DMS79 (cell line): ENCODE results near the gene L3MBTL4.
"Not testable (repeated sequence)": the region's sequence is repeated elsewhere in the genome, so short reads cannot be mapped to it uniquely, and the experiment has no call there.

Source experiments
- DNase-seq: peaks from one replicate; lab custom pipeline; 2025; lab: John Stamatoyannopoulos, UW

The L3MBTL4 gene

DNA sequence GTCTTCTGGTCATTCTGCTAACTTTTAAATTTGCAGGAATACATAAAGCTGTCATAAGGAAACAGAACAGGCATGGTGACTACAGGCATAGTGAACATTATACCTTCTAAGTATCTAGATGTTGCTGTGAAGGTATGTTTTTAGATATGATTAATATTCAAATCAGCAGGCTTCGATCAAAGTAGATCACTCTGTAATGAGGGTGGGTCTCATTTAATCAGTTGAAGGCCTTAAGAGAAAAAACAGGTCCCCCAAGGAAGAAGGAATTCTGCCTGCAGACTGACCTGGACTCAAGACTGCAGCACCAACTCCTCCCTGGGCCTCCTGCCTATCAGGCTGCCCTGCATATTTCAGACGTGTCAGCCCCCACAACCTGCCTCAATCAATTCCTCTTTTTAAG, 104.0 kb downstream of the L3MBTL4 start:
- no peak for DNase-seq

- no peak for DNase-seq
Measured at GRCh38 chr18:6297875-6298274, 116.8 kb downstream of the L3MBTL4 start.

- no peak for DNase-seq
Measured at GRCh38 chr18:6294148-6294784, 120.4 kb downstream of the L3MBTL4 start.

- DNase-seq: no peak
Measured at GRCh38 chr18:6289843-6290242, 124.9 kb downstream of the L3MBTL4 start.

- DNase-seq: no peak
Measured at GRCh38 chr18:6286585-6286984, 128.1 kb downstream of the L3MBTL4 start.

DNA sequence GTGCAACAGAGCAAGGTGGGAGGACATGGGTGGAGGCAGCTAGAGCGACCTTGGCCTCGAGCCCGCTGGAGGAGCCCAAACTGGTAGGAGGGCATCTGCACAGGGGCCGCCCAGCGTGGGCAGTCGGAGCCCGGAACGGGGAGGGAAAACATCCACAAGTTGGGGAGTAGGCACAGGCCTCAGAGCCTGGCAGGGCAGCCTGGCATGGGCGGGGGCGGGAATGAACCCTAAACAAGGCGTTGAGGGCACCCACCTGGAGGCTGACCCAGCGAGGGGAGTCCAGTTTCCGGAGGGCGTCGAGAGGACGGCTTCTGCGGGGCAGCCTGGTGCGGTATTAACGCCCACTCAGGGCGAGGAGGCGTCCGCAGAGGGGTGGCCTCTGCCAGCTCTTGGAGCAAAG, 129.9 kb downstream of the L3MBTL4 start:
- DNase-seq: no peak

GRCh38 chr18:6284300-6284699, 130.4 kb downstream of the L3MBTL4 start:
- DNase-seq: no peak

GRCh38 chr18:6281874-6282273, 132.8 kb downstream of the L3MBTL4 start:
- no peak for DNase-seq

- no peak for DNase-seq
Measured at GRCh38 chr18:6280211-6280743, 134.4 kb downstream of the L3MBTL4 start.

- DNase-seq: no peak
Measured at GRCh38 chr18:6279308-6279707, 135.4 kb downstream of the L3MBTL4 start.

- no peak for DNase-seq
Measured at GRCh38 chr18:6273423-6273822, 141.3 kb downstream of the L3MBTL4 start.

DNA sequence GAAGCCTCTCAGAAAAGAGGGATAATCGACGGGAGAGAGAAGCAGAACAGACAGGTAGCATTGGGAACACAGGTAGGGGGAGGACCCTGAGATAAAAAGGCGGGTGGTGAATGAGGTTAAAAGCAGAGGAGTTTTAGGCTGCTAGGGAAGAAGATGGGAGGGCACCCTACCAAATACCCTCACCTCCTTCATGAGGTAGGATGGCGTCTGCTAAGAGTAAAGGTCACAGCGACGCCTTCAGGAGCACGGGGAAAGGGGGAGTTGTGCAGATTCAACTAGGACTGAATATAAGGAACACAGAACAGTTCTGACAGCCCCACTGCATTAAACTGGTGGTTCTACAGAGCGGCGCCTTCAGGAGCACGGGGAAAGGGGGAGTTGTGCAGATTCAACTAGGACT, 142.6 kb downstream of the L3MBTL4 start:
- not testable (repeated sequence) for DNase-seq

GRCh38 chr18:6271585-6271984, 143.1 kb downstream of the L3MBTL4 start:
- no peak for DNase-seq

- no peak for DNase-seq
Measured at GRCh38 chr18:6270771-6271216, 143.9 kb downstream of the L3MBTL4 start.

- DNase-seq: no peak
Measured at GRCh38 chr18:6269660-6270332, 144.9 kb downstream of the L3MBTL4 start.

GRCh38 chr18:6266212-6266611, 148.5 kb downstream of the L3MBTL4 start:
- no peak for DNase-seq

GRCh38 chr18:6261938-6262337, 152.8 kb downstream of the L3MBTL4 start:
- no peak for DNase-seq

GRCh38 chr18:6259324-6259723, 155.4 kb downstream of the L3MBTL4 start:
- not testable (repeated sequence) for DNase-seq

GRCh38 chr18:6257950-6258349, 156.8 kb downstream of the L3MBTL4 start:
- no peak for DNase-seq

- no peak for DNase-seq
Measured at GRCh38 chr18:6256521-6256920, 158.2 kb downstream of the L3MBTL4 start.

DNA sequence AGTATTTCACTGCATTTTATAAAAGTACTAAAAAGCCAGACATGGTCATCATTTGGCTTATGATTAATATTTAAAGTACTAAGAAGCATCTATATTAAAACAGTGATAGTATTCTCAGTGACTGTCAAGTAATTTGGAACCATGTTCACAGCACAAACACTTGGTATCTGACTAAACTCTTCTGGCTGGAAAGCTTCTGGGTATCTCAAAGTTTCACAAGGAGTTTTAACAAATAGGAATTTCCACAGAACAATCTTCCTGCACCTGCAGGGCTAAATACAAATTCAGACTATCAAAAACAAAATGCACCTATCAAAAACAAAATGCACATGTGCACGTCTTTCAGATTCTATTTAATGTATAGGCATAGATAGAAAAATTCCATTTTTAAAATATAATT, 158.8 kb downstream of the L3MBTL4 start:
- DNase-seq: no peak

GRCh38 chr18:6255116-6255705, 159.5 kb downstream of the L3MBTL4 start:
- DNase-seq: no peak

- DNase-seq: no peak
Measured at GRCh38 chr18:6254456-6254855, 160.3 kb downstream of the L3MBTL4 start.
